ENCODE results near the gene EME1. TPM values are rescaled to one million over a fixed set of nuclear protein-coding genes. Genes with fewer than 3 reads are reported as not detected.

Gene EME1
- total and polyA plus RNA-seq, 5 donors = 0.36 to 0.59 (median 0.46) TPM; not detected in 2

Other genes starting within 250 kb of the EME1 start
- 1 to 10 TPM; 2.4 to 4.0 (median 3.5) TPM for gene SAMD14, start 243.1 kb upstream of the EME1 start, total RNA-seq
- 3.3 TPM for gene SAMD14, start 243.1 kb upstream of the EME1 start, polyA plus RNA-seq
- gene PPP1R9B, start 222.6 kb upstream of the EME1 start, total RNA-seq = 10 to 100 TPM; 33.2 to 40.7 (median 36.1) TPM
- gene PPP1R9B, start 222.6 kb upstream of the EME1 start, polyA plus RNA-seq = 26.5 TPM
- 100 to 1,000 TPM; 127 to 150 (median 133) TPM for gene SGCA, start 207.2 kb upstream of the EME1 start, total RNA-seq
- 156 TPM for gene SGCA, start 207.2 kb upstream of the EME1 start, polyA plus RNA-seq
- gene COL1A1, start 171.6 kb upstream of the EME1 start, total RNA-seq = 100 to 1,000 TPM in 1 of 4 donors, 10 to 100 TPM in 3; 58.4 to 138 (median 74.3) TPM
- 24.8 TPM for gene COL1A1, start 171.6 kb upstream of the EME1 start, polyA plus RNA-seq
- not detected for gene TMEM92, start 98.8 kb upstream of the EME1 start, total RNA-seq
- not detected for gene TMEM92, start 98.8 kb upstream of the EME1 start, polyA plus RNA-seq
- gene XYLT2, start 27.1 kb upstream of the EME1 start, total RNA-seq = 10 to 100 TPM; 15.8 to 19.1 (median 18.3) TPM
- gene XYLT2, start 27.1 kb upstream of the EME1 start, polyA plus RNA-seq = 13.2 TPM
- gene MRPL27, start within 50 bp of the EME1 start, total RNA-seq = 10 to 100 TPM; 74.4 to 93.0 (median 82.0) TPM
- gene MRPL27, start within 50 bp of the EME1 start, polyA plus RNA-seq = 194 TPM
- 10 to 100 TPM; 22.9 to 62.0 (median 33.3) TPM for gene LRRC59, start 24.3 kb downstream of the EME1 start, total RNA-seq
- gene LRRC59, start 24.3 kb downstream of the EME1 start, polyA plus RNA-seq = 22.0 TPM
- gene ACSF2, start 53.0 kb downstream of the EME1 start, total RNA-seq = 100 to 1,000 TPM in 2 of 4 donors, 10 to 100 TPM in 2; 61.1 to 112 (median 96.7) TPM
- 81.6 TPM for gene ACSF2, start 53.0 kb downstream of the EME1 start, polyA plus RNA-seq
- 1 to 10 TPM in 1 of 4 donors, under 1 TPM in 3; 0.34 to 1.1 (median 0.53) TPM for gene CHAD, start 95.7 kb downstream of the EME1 start, total RNA-seq
- gene CHAD, start 95.7 kb downstream of the EME1 start, polyA plus RNA-seq = 0.57 TPM
- 10 to 100 TPM; 27.8 to 38.5 (median 32.3) TPM for gene RSAD1, start 105.6 kb downstream of the EME1 start, total RNA-seq
- gene RSAD1, start 105.6 kb downstream of the EME1 start, polyA plus RNA-seq = 23.9 TPM
- gene MYCBPAP, start 135.2 kb downstream of the EME1 start, total RNA-seq = 1 to 10 TPM in 2 of 4 donors, under 1 TPM in 2; 0.57 to 1.9 (median 0.95) TPM
- 0.88 TPM for gene MYCBPAP, start 135.2 kb downstream of the EME1 start, polyA plus RNA-seq
- 10 to 100 TPM in 3 of 4 donors, 1 to 10 TPM in 1; 5.4 to 31.5 (median 27.3) TPM for gene EPN3, start 159.5 kb downstream of the EME1 start, total RNA-seq
- gene EPN3, start 159.5 kb downstream of the EME1 start, polyA plus RNA-seq = 22.6 TPM
- 10 to 100 TPM; 45.9 to 71.8 (median 52.6) TPM for gene SPATA20, start 173.9 kb downstream of the EME1 start, total RNA-seq
- gene SPATA20, start 173.9 kb downstream of the EME1 start, polyA plus RNA-seq = 58.1 TPM
- gene CACNA1G, start 187.5 kb downstream of the EME1 start, total RNA-seq = 10 to 100 TPM in 1 of 4 donors, 1 to 10 TPM in 3; 4.4 to 14.8 (median 6.9) TPM
- 4.3 TPM for gene CACNA1G, start 187.5 kb downstream of the EME1 start, polyA plus RNA-seq